GM21447 (cell line): ENCODE data around the gene SPPL2A.

ENCODE experiments used
- ATAC-seq: cut with Tn5 transposase; IDR thresholded peaks from one replicate; pipeline ENCODE4 v1.9.1; 2021; ENCODE audit not compliant: unreplicated experiment

The SPPL2A gene

DNA sequence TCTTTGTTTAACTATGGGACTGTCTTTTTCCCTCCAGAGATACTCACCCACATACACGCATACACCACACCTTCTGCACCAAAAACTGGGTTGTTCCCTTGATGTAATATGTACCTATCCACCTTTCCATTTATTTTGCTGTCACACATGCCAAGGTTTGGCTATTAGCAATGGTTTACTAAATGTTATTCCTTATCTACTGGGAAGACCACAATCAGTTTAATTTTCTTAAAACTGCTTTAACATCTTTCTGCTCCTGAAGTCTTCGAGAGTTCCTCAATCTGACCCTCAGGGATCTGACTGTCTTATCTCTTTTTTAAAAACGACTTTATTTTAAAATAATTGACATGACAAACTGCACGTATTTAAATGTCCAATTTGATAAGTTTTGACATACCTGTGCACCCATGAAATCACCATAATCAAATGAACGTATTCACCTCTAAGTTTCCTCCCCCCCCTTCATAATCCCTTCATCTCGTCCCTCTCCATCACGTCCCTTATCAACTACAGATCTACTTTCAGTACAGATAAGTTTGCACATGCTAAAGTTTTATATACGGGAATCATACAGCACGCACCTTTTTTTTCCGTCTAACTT is 78.1 kb downstream of the SPPL2A start:
- ATAC-seq, result no peak

DNA sequence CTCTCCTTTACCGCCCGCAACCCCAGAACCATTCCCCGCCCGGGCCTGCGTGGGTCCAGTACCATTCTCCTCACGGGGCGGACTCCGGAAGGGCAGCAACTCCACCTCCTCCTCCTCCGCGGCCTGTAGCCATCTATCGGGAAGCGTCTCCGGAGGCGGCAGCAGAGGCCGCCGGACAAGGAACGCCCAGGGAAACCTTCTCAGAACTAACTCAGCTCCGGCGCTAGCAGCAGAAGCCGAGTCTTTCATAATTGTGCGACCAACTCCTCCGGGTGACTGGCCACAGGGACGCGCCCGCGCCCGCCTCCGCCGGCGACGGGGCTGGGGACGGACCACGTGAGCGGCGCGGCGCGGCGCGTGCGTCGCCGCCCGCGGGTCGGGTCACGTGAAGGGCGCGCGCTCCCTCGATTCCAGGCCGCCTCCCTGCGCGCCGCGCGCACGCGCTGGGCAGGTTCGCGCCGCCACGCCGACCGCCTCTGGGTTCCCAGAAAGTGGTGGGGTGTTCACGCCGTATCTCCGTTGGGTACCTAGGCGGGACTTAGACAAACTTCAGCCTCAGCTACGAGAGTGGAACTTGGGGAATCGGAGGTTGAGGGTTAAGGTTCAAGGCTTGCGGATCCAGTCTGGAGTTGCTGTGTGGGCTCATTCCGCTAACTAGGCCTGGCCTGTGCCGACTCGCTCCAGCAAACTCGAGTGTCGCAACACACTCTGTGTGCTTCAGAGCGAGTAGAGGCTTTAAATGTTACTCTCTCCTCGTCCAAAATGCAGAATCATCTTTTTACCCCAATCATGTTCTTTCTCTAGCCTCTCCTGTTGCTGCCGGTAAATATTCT is 78.8 kb downstream of the SPPL2A start, which contains the start of gene TRPM7:
Gene TRPM7, minus strand, starts transcription at position 329 of the 833 bp plus-strand sequence. Its CDS starts 264 bp downstream, at position 65.
- peak; percentile 75 for ATAC-seq

DNA sequence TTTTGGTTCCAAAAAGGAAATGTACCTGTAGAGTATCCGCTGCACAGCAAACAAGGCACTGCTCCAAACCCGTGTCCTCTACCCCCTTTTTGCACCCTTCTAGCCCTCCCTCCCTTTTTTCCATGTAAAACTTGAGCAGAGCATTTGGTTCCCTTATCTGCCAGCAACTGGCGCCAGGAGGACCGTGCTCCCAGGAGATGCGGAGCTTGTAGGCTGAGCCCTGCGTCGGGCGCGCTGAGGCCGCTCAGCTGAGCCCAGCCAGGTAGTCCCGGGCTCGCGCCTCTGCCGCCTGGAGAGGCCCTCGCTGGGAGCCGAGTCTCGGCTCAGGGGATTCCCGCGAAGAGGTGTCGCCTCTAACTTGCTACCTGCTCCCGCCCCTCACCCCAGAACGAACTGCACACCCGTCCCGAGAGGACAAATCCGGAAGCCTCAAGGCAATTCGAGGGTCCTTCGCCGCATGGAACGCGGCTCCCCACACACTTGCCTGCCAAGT is 79.5 kb downstream of the SPPL2A start:
- ATAC-seq, result peak; percentile 56

DNA sequence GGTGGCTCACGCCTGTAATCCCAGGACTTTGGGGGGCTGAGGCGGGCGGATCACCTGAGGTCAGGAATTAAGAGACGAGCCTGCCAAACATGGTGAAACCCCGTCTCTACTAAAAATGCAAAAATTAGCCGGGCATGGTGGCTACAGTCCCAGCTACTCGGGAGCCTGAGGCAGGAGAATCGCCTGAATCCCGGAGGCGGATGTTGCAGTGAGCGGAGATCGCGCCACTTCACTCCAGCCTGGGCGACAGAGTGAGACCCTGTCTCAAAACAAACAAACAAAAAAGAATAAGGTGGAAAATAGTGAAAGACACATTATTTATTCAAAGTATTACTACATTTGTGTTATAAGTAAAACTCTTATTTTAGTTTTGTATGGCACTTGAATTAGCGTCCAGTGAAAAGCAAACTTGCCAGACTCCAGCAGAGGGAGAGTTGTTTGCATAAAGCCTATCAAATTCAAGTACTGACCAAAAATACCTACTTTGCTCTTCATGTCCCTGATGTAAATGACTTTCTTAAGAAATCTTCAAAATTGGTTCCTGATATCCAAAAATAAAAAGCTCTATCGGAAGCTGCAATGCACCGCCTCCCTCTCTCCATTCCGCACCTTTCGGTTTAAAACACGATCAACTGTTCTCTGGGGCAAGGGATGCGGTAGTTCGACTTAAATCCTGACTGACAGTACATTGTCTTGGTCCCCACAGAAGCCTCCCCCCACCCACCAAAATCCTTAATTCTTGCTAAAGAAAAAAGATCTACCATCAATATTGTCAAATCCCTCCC is 80.1 kb downstream of the SPPL2A start:
- ATAC-seq, result no peak

DNA sequence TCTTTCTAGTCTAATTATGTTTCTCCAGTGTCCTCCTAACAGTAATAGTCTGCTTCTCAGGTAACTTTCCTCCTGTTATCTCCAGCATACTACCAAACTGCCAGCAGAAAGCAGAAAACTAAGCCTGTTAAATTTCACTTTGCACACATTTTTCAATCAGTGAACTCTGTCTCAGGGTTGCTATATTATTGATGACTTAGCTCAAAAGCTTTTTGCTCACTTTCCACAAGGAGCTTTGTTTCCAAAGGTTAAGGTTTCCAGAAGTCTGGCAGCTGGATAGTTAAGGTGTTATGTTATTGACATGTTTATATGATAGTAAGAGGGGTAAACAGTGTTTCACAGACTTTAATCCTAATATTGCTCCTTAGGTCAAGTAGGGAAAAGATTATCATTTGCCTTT is 84.0 kb downstream of the SPPL2A start:
- ATAC-seq, result no peak

DNA sequence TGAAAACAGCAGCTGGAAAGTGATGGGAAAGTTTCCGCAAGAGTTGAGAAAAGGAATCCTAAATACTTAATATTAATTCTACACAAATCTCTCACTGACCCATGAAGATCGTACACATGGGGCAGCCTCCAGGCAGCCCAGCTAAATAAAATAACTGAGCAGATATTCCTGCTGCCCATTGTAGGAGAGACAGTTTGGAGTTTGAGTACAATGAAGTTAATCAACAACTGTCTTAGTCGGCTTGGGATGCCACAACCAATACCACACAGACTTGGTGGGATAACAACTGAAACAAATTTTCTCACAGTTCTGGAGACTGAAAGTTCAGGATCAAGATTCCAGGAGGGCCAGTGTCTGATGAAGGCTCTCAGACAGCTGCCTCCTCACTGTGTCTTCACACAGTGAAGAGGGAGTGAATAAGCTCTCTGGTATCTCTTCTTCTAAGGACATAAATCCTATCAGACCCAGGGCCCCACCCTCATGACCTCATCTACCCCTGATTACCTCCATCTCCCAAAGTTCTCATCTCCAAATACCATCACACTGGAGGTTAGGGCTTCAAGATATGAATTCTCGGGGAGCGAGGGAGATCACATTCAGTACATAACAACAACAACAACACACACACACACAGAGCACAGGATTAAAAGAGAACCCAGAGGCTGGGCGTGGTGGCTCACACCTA is 88.6 kb downstream of the SPPL2A start:
- ATAC-seq, result no peak

DNA sequence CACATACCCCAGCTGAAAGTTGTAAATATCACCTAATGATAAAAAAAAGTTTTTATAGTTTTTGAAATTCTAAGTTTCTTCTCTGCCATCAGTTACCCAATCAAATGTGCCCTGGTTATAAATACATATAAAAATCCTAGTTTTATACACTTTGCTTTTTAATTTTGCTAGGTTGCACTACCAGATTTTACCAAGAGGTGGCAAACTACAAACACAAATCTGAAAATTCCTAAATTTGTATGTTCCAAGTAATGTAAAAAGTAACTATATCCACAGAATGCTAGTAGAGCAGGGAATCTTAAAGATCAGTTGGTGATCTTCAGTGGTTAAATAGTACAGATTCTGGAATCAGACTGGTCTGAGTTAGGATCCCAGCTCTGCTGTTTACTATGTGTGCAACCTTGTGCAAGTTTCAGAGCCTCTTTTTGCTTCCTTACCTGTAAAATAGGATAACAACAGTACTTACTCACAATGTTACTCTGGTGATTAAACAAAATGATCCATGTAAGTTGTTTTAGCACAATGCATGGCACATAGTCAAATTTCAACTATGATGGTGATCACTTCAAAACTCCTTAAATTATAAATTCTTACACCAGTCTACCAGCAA is 89.9 kb downstream of the SPPL2A start:
- no peak for ATAC-seq

DNA sequence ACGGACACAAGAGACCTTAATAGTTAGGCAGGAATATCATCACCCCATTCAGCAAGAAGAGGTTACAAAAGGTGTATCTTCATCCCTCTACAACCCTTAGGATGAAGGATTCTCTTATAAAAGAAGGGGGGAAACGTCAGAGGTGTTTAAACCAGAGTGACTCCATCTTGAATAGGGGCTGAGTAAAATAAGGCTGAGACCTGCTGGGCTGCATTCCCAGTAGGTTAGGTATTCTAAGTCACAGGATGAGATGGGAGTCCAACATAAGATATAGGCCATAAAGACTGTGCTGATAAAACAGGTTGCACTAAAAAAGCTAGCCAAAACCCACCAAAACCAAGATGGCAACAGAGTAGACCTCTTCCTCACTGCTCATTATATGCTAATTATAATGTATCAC is 95.4 kb downstream of the SPPL2A start:
- no peak for ATAC-seq

DNA sequence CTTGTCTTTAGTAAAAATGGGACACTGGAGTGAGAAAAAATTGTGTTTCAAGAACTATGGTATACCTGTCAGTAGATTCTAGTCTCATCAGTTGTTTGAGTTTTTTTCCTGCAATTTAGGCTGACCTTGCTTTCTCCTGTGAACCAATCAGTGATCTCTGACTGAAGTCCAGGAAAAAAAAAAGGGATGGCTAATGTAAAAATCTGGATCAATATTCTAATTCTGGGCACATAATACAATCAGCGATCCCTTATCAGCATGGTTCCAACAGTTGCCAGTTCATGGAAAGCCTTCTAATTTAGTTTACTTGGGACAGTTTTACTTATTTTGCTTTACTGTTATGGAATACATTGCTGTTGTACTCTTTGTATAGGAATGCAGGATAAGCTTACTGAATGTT is 95.9 kb downstream of the SPPL2A start:
- ATAC-seq, result no peak

DNA sequence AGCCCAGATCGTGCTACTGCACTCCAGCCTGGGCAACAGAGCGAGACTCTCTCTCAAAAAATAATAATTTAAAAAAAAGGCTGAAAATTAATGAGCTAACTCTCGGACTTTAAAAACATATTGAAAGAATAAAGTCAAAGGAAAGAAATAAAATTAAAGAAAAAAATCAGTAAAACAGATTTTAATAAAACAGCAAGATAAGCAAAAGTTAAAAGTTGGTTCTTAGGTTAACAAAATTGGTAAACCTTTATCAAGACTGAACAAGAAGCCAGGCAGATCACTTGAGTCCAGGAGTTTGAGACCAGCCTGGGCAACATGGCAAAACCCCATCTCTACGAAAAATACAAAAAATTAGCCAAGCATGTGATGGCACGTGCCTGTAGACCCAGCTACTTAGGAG is 99.6 kb downstream of the SPPL2A start:
- ATAC-seq, result no peak

DNA sequence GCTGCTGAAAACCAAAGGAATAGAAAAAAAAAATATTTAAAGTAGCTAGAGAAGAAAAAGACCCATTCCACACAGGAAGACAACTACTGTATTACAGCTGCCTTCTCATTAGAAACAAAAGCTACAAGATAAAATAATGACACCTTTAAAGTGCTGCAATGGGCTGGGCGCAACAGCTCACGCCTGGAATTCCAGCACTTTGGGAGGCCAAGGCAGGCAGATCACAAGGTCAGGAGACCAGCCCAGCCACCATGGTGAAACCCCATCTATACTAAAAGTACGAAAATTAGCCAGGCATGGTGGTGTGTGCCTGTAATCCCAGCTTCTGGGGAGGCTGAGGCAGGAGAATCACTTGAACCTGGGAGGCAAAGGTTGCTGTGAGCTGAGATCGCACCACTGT is 110.0 kb downstream of the SPPL2A start:
- no peak for ATAC-seq

DNA sequence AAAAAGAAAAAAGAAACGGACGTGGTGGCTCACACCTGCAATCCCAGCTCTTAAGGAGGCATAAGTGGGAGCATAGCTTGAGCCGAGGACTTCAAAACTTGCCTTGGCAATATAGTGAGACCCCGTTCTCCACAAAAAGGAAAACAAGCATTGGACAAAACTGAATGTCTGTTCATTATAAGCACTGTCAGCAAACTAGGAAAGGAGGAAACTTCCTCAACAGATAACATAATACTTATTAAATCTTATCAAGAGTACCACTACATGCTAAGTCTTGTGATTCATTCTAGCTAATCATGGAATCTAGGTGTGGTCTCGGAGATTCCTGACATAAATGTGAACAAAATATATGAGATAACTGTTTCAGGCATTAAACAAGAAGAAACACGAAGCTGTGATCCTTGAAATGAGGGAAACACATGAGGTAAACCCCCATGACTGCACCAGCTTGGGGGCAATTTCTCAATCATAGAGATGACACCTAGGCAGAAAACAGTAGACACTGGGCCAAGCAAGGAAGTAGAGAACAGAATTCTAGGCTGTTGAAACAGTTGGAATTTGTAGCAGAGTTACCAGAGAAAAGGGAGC is 112.3 kb downstream of the SPPL2A start:
- ATAC-seq, result no peak

DNA sequence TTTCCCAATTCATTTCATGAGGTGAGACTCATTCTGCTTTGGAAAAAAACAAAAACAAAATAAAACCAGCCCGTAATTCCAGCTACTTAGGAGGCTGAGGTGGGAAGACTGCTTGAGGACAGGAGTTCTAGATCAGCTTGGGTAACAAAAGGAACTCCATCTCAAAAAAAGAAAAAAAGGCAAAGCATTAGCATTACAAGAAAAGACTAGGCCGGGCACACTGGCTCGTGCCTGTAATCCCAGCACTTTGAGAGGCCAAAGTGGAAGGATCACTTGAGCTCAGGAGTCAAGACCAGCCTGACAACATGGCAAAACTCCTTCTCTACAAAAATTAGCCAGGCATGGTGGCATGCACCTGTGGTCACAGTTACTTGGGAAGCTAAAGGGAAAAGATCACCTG is 112.8 kb downstream of the SPPL2A start:
- no peak for ATAC-seq
